HG03575 (cell line): ENCODE measurements around the gene UGT1A3.

Experiments
- ATAC-seq: cut with Tn5 transposase; IDR thresholded peaks from one replicate; pipeline ENCODE4 v1.9.1; 2021; ENCODE audit not compliant: unreplicated experiment, insufficient number of reproducible peaks, low FRiP score; ENCODE audit errors: extremely low read depth

UGT1A3 gene

DNA sequence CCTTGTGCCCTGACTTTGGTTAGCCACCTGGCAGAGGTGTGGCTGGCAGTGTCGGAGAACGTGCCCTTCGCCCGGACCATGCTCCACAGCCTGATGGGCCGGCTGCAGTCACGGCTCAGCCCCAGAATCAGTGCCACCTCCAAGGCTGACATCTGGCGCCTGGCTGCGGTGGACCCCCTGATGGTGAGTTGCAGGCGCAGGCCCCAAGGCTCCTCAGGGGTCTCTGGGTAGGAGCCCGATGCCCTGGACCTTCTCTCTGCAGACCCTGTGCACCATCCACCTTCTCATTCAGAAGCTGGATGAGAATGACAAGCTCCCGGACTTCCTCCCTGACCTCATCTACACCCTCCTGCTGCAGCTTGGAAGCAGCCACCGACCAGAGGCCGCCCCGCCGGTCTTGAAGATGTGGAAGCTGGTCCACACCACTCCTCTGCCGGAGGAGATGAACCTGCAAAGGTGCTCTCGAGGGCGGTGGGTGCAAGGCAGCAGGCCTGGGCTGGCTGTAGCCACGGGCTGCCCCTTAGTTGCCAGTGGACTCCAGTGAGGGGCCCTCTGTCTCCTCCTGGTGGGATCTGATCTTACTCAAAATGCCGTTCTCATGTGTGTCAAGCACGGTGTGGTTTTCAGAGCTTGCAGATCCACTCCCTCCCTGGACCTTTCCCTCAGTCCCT is 93.4 kb downstream of the UGT1A3 start:
- ATAC-seq = no peak
